ENCODE data around the gene HSPBP1. TPM values are rescaled to one million over a fixed set of nuclear protein-coding genes. Genes with fewer than 3 reads are reported as not detected.

Gene HSPBP1
- total and polyA plus RNA-seq, 2 of the 13 experiments (the other 11 are each of a cell fraction or from before 2014, with no cell fraction given): 22.3 to 33.7 TPM

- TF ChIP-seq ZNF280B (CRISPR knock-in tag; IDR thresholded peaks at IDR 0.05; ENCODE audit: borderline replicate concordance): no peak
- TF ChIP-seq ZNF431 (CRISPR knock-in tag; IDR thresholded peaks at IDR 0.05; ENCODE audit: borderline replicate concordance, low read depth): 0 out of 2 replicates have a peak, but pooled peaks have one; percentile 56
- TF ChIP-seq ZNF616 (CRISPR knock-in tag; IDR thresholded peaks at IDR 0.05; ENCODE audit: low read depth): no peak; the same call in 1 of the 2 replicates
- no peak for TF ChIP-seq ZNF775 (CRISPR knock-in tag; IDR thresholded peaks at IDR 0.05; ENCODE audit: borderline replicate concordance)
- no peak for TF ChIP-seq ZNF33A (CRISPR knock-in tag; IDR thresholded peaks at IDR 0.05; ENCODE audit: borderline replicate concordance)
- TF ChIP-seq SNAI1 (CRISPR knock-in tag; IDR thresholded peaks at IDR 0.05; ENCODE audit: borderline replicate concordance): no peak
- TF ChIP-seq ZBTB1 (CRISPR knock-in tag; IDR thresholded peaks at IDR 0.05; ENCODE audit: borderline replicate concordance): no peak
- peak; percentile 37; the same call in 1 of the 2 replicates for TF ChIP-seq TCF7 (IDR thresholded peaks at IDR 0.05; ENCODE audit: low read depth)
- TF ChIP-seq KDM6A (CRISPR knock-in tag; IDR thresholded peaks at IDR 0.05; ENCODE audit: low read depth): no peak
- TF ChIP-seq ZBTB34 (CRISPR knock-in tag; IDR thresholded peaks at IDR 0.05): no peak
- TF ChIP-seq ZNF800 (CRISPR knock-in tag; IDR thresholded peaks at IDR 0.05): no peak
- no peak for TF ChIP-seq NR1H2 (CRISPR knock-in tag; IDR thresholded peaks at IDR 0.05; ENCODE audit: borderline replicate concordance, low read depth)
- no peak for TF ChIP-seq HNRNPUL1 (IDR thresholded peaks at IDR 0.05; ENCODE audit: low read depth, low read length)
- no peak for TF ChIP-seq YY1 (IDR thresholded peaks at IDR 0.05; ENCODE audit: insufficient read depth, insufficient replicate concordance, low read depth, low read length)
- TF ChIP-seq HNF4A (CRISPR knock-in tag; IDR thresholded peaks at IDR 0.05): peak; percentile 86
- no peak for TF ChIP-seq MAF1 (CRISPR knock-in tag; IDR thresholded peaks at IDR 0.05; ENCODE audit: borderline replicate concordance)
- TF ChIP-seq ZNF136 (CRISPR knock-in tag; IDR thresholded peaks at IDR 0.05; ENCODE audit: low read depth): no peak
- peak; percentile 22; the same call in 1 of the 2 replicates for TF ChIP-seq ZNF574 (CRISPR knock-in tag; IDR thresholded peaks at IDR 0.05)
These were observed 23.1 kb downstream of the HSPBP1 start (continued) for GRCh38 chr19:55256562-55257460.

All from HepG2 (cell line).